K562 (cell line): Measurements from ENCODE around the gene ITPR1. TPM values are rescaled to one million over a fixed set of nuclear protein-coding genes. Genes with fewer than 3 reads are reported as not detected.
"Not testable (repeated sequence)": the region's sequence is repeated elsewhere in the genome, so short reads cannot be mapped to it uniquely, and the experiment has no call there.

ENCODE experiments used
- ATAC-seq: fragments of 200-7000 bp; cut with Tn5 transposase; 3 replicates; pipeline ENCODE4 v1.9.1; 2020; ENCODE audit warnings: moderate library complexity
- BruUV-seq: library from RNA; stranded (reverse); fragments of 400-500 nt; replicated peaks from 2 replicates; lab custom pipeline; 2021; lab: Mats Ljungman, UMichigan
- CTCF ChIA-PET: fragments of 300-600 bp; formaldehyde crosslinking; extraction: SDS; loops from one replicate; lab custom pipeline; 2021; ENCODE audit warnings: low intra/inter-chr PET ratio; lab: Yijun Ruan, JAX
- POLR2A ChIA-PET: fragments of 300-600, 350-650 bp; sonication (Branson Sonifier 250); formaldehyde crosslinking; extraction: SDS; loops from one replicate; lab custom pipeline; 2021; ENCODE audit warnings: antibody characterized with exemption, inconsistent platforms; lab: Yijun Ruan, JAX
- DNase-seq, 4 experiments: peaks; one replicate each; pipeline versions ENCODE4 v3.0.0 to v3.0.0-alpha.2; 2011 to 2018; ENCODE audit warnings: low spot score in 3 of 4, mixed read lengths in 3 of 4; ENCODE audit errors: extremely low read depth in 1 of 4
- FAIRE-seq: peaks from 2 replicates; lab custom pipeline; 2011; peaks lifted over from hg19 to GRCh38; lab: Jason Lieb, UNC
- H2AFZ ChIP-seq: 2 replicates; pipeline ENCODE4 v1.6.0; 2011; ENCODE audit warnings: low read depth, low read length, control low read depth, inconsistent platforms
- H3K27ac ChIP-seq: fragments of 200-600 bp; 3 replicates; pipeline ENCODE4 v1.8.0; 2011; ENCODE audit warnings: low read depth, mild to moderate bottlenecking, control low read depth, inconsistent platforms, low read length, moderate library complexity, mixed read lengths; ENCODE audit errors: extremely low read depth
- H3K27me3 ChIP-seq, 2 experiments: fragments of 300-600 bp in 1 of 2; 2 replicates in 1 of 2; 3 replicates in 1 of 2; pipeline versions ENCODE4 v1.6.0 to v1.8.0; 2011; ENCODE audit warnings: inconsistent platforms in 2 of 2, low read length in 2 of 2, mild to moderate bottlenecking in 1 of 2, mixed read lengths in 1 of 2, moderate library complexity in 1 of 2; ENCODE audit not compliant: control insufficient read depth in 2 of 2, insufficient read depth in 2 of 2
- H3K36me3 ChIP-seq: fragments of 300-600 bp; 3 replicates; pipeline ENCODE4 v1.8.0; 2011; ENCODE audit warnings: mild to moderate bottlenecking, low read length, inconsistent platforms; ENCODE audit not compliant: control insufficient read depth, insufficient read depth
- H3K4me1 ChIP-seq, 2 experiments: fragments of 200-600 bp in 1 of 2; replicated peaks in 1 of 2; 2 replicates in 1 of 2; 3 replicates in 1 of 2; pipeline versions ENCODE4 v1.5.1 to v1.8.0; 2011; ENCODE audit warnings: inconsistent platforms in 2 of 2, low read length in 2 of 2, mild to moderate bottlenecking in 1 of 2, mixed read lengths in 1 of 2, moderate library complexity in 1 of 2; ENCODE audit not compliant: control insufficient read depth in 2 of 2, insufficient read depth in 2 of 2
- H3K4me2 ChIP-seq: 2 replicates; pipeline ENCODE4 v1.6.1; 2011; ENCODE audit warnings: low read length, control low read depth, inconsistent platforms, mixed read lengths; ENCODE audit not compliant: insufficient read depth
- H3K4me3 ChIP-seq: fragments of 200-600 bp; sonication (generic), shearing (Covaris generic); 2 replicates; pipeline ENCODE4 v1.5.1; 2016; ENCODE audit warnings: control low read depth, inconsistent platforms
- H3K79me2 ChIP-seq: fragments of 200-600 bp; 3 replicates; pipeline ENCODE4 v1.8.0; 2011; ENCODE audit warnings: low read length, inconsistent platforms; ENCODE audit not compliant: control insufficient read depth, insufficient read depth
- H3K9ac ChIP-seq, 2 experiments: 2 replicates each; pipeline versions ENCODE4 v1.6.0 to v1.6.1; 2011; ENCODE audit warnings: low read depth in 2 of 2, low read length in 2 of 2, control low read depth in 1 of 2, inconsistent platforms in 1 of 2, mild to moderate bottlenecking in 1 of 2, mixed read lengths in 1 of 2; ENCODE audit not compliant: insufficient read depth in 1 of 2
- H3K9me1 ChIP-seq: one replicate; pipeline ENCODE4 v1.6.0; 2011; ENCODE audit warnings: inconsistent platforms, mild to moderate bottlenecking, low read length, moderate library complexity; ENCODE audit not compliant: control insufficient read depth, insufficient read depth
- H3K9me3 ChIP-seq: replicated peaks from 2 replicates; pipeline ENCODE4 v1.5.1; 2011; ENCODE audit warnings: low read depth, low read length, inconsistent platforms; ENCODE audit not compliant: control insufficient read depth, insufficient read depth
- H4K20me1 ChIP-seq: replicated peaks from 2 replicates; pipeline ENCODE4 v1.6.1; 2011; ENCODE audit warnings: low read length, inconsistent platforms, mixed read lengths; ENCODE audit not compliant: control insufficient read depth, insufficient read depth
- FOXJ2 ChIP-seq: fragments of 200-800 bp; sonication (Bioruptor generic); IDR thresholded peaks from 2 replicates; pipeline ENCODE4 v1.6.1; 2016; ENCODE audit warnings: missing genetic modification characterization, missing compliant biosample characterization
- JUNB ChIP-seq: fragments of 450-650 bp; formaldehyde crosslinking; conservative IDR thresholded peaks from 2 replicates; pipeline ENCODE4 v1.4.0; 2020; ENCODE audit warnings: mild to moderate bottlenecking
- PPARD ChIP-seq: fragments of 250-450 bp; sonication (Bioruptor Pico); IDR thresholded peaks from 2 replicates; pipeline ENCODE4 v1.8.0; 2022; ENCODE audit warnings: inconsistent platforms, mild to moderate bottlenecking, moderate library complexity
- RBM25 ChIP-seq: fragments of 200-400 bp; formaldehyde crosslinking; IDR thresholded peaks from 2 replicates; pipeline ENCODE4 v1.6.1; 2018; ENCODE audit warnings: low read length, low read depth, moderate library complexity; ENCODE audit not compliant: severe bottlenecking
- ZC3H8 ChIP-seq: fragments of 450-650 bp; IDR thresholded peaks from 2 replicates; pipeline ENCODE4 v1.6.1; 2017
- ZNF408 ChIP-seq: fragments of 250-450 bp; sonication (Bioruptor Pico); IDR thresholded peaks from 2 replicates; pipeline ENCODE4 v1.4.0; 2020; ENCODE audit warnings: low read depth, mild to moderate bottlenecking, moderate library complexity
- ZNF76 ChIP-seq: fragments of 250-450 bp; sonication (Bioruptor Pico); IDR thresholded peaks from 2 replicates; pipeline ENCODE4 v1.4.0; 2020; ENCODE audit warnings: mild to moderate bottlenecking, moderate library complexity, borderline replicate concordance
- WGBS: fragments of 100-300 bp; shearing (Covaris generic); methylation state at CpG from one replicate; pipeline ENCODE4 v1.1.6; 2016; ENCODE audit warnings: low coverage, mixed read lengths; ENCODE audit not compliant: insufficient coverage; ENCODE audit errors: missing lambda C conversion rate; 5-methylcytosine and 5-hydroxymethylcytosine counted together
- in situ Hi-C: fragments of 300-500 bp; cut with MboI; formaldehyde crosslinking; loops from 4 replicates; pipeline ENCODE4 v1.15.0; 2018; ENCODE audit warnings: inconsistent platforms, mixed read lengths
- intact Hi-C: fragments of 100-400 bp; cut with micrococcal nuclease; formaldehyde crosslinking; loops from 2 replicates; pipeline ENCODE4 v1.14.2; 2022
- polyA plus RNA-seq, 8 experiments: library from polyadenylated mRNA; depleted of rRNA in 4 of 8; stranded (reverse) in 5 of 8; unstranded in 3 of 8; fragments of >200 nt; fragmentation: Nextera tagmentation in 2 of 8; fragmentation: Illumina TruSeq in 1 of 8; extraction: Ambion mirVana in 2 of 8; extraction: Trizol in 1 of 8; gene quantifications; 2 replicates each; pipeline versions ENCODE4 v1.2.1 to v1.2.3, GENCODE V29; 2011 to 2014; ENCODE audit warnings: inconsistent platforms in 1 of 8, missing spikeins in 1 of 8
- total RNA-seq, 7 experiments: library from RNA; depleted of rRNA in 6 of 7; stranded (reverse); fragments of >200 nt in 6 of 7; fragmentation: Illumina TruSeq in 2 of 7; extraction: Trizol in 2 of 7; gene quantifications; 2 replicates each; pipeline versions ENCODE4 v1.2.1 to v1.2.3, GENCODE V29; 2011 to 2021; ENCODE audit warnings: low replicate concordance in 1 of 7
- TF ChIP-seq, protein P1 (sequence below): fragments of 250-450 bp; sonication (Bioruptor Pico); IDR thresholded peaks from 2 replicates; pipeline ENCODE4 v1.4.0; 2020; ENCODE audit warnings: mild to moderate bottlenecking, moderate library complexity
- TF ChIP-seq, protein P2 (sequence below): fragments of 250-450 bp; sonication (Bioruptor Pico); IDR thresholded peaks from 2 replicates; pipeline ENCODE4 v1.5.0; 2021; ENCODE audit warnings: mild to moderate bottlenecking, moderate library complexity

The ITPR1 gene
- total and polyA plus RNA-seq, 9 of the 15 experiments (the other 6 are each of a cell fraction or from before 2014, with no cell fraction given), result 22.4 to 40.0 (median 27.4) TPM

GRCh38 chr3:4454142-4454541 is 39.0 kb upstream of the ITPR1 start:
- intact Hi-C loops, result no loop called here
- TF ChIP-seq RBM25 (peak; percentile 8), ZC3H8 (no peak)
- Histone ChIP-seq H3K79me2 (no peaks in the 10 kb centered on the region), H4K20me1 (no peaks in the 10 kb centered on the region), H2AFZ (no peak overlapping the region), H3K27me3 (no peaks in the 10 kb centered on the region), H3K4me2 (no peak overlapping the region), H3K4me3 (no peak overlapping the region), H3K27ac (no peak overlapping the region), H3K36me3 (no peaks in the 10 kb centered on the region; the same call in 2 of the 3 replicates), H3K9me3 (no peaks in the 10 kb centered on the region), H3K9me1 (no peaks in the 10 kb centered on the region), H3K4me1 (peaks cover 3 to 4% of the 10 kb centered on the region in 2 experiments; a peak in 3 of 5 replicates), H3K9ac (no peak overlapping the region)
- DNase-seq (no peak), FAIRE-seq (no peak), ATAC-seq (no peak)
- BruUV-seq, result no TSS peak
- ChIA-PET POLR2A (interaction anchor here (1.0 to 1.1 kb wide), 2 partner anchors 8 to 13 kb away, joined by 3 read pairs; partner anchors contain the start of gene SUMF1), CTCF (no interaction called here)
- in situ Hi-C loops, result no loop called here

DNA sequence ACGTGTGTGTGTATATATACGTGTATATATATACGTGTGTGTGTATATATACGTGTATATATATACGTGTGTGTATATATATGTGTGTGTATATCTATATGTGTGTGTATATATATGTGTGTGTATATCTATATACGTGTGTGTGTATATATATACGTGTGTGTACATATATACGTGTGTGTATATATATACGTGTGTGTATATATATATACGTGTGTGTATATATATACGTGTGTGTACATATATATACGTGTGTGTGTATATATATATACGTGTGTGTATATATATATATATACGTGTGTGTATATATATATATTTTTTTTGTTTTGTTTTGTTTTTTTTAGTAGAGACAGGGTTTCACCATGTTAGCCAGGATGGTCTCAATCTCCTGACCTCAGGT is 36.4 kb upstream of the ITPR1 start:
- H3K79me2 ChIP-seq, ATAC-seq, H3K4me1 ChIP-seq, H3K36me3 ChIP-seq, in situ Hi-C loops, H3K9me3 ChIP-seq, H3K9ac ChIP-seq, H3K27ac ChIP-seq, H4K20me1 ChIP-seq, H3K27me3 ChIP-seq, H3K4me2 ChIP-seq, DNase-seq, FAIRE-seq, H2AFZ ChIP-seq, H3K9me1 ChIP-seq, BruUV-seq, POLR2A ChIA-PET, CTCF ChIA-PET, H3K4me3 ChIP-seq, intact Hi-C loops: not testable (repeated sequence)
- 87% methylated on average over 14 of the region's 14 CpGs for WGBS
- 0 out of 2 replicates have a peak, but pooled peaks have one; percentile 37 for TF ChIP-seq JUNB (CRISPR knock-in tag)
- TF ChIP-seq, protein P1, sequence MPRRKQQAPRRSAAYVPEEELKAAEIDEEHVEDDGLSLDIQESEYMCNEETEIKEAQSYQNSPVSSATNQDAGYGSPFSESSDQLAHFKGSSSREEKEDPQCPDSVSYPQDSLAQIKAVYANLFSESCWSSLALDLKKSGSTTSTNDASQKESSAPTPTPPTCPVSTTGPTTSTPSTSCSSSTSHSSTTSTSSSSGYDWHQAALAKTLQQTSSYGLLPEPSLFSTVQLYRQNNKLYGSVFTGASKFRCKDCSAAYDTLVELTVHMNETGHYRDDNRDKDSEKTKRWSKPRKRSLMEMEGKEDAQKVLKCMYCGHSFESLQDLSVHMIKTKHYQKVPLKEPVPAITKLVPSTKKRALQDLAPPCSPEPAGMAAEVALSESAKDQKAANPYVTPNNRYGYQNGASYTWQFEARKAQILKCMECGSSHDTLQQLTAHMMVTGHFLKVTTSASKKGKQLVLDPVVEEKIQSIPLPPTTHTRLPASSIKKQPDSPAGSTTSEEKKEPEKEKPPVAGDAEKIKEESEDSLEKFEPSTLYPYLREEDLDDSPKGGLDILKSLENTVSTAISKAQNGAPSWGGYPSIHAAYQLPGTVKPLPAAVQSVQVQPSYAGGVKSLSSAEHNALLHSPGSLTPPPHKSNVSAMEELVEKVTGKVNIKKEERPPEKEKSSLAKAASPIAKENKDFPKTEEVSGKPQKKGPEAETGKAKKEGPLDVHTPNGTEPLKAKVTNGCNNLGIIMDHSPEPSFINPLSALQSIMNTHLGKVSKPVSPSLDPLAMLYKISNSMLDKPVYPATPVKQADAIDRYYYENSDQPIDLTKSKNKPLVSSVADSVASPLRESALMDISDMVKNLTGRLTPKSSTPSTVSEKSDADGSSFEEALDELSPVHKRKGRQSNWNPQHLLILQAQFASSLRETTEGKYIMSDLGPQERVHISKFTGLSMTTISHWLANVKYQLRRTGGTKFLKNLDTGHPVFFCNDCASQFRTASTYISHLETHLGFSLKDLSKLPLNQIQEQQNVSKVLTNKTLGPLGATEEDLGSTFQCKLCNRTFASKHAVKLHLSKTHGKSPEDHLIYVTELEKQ (CRISPR knock-in tag), result peak; percentile 81
- TF ChIP-seq ZNF76, result 0 out of 2 replicates have a peak, but pooled peaks have one; percentile 77
- peak; percentile 53; the same call in 1 of the 2 replicates for TF ChIP-seq FOXJ2
- peak; percentile 97 for TF ChIP-seq ZNF408 (CRISPR knock-in tag)
- TF ChIP-seq, protein P2, sequence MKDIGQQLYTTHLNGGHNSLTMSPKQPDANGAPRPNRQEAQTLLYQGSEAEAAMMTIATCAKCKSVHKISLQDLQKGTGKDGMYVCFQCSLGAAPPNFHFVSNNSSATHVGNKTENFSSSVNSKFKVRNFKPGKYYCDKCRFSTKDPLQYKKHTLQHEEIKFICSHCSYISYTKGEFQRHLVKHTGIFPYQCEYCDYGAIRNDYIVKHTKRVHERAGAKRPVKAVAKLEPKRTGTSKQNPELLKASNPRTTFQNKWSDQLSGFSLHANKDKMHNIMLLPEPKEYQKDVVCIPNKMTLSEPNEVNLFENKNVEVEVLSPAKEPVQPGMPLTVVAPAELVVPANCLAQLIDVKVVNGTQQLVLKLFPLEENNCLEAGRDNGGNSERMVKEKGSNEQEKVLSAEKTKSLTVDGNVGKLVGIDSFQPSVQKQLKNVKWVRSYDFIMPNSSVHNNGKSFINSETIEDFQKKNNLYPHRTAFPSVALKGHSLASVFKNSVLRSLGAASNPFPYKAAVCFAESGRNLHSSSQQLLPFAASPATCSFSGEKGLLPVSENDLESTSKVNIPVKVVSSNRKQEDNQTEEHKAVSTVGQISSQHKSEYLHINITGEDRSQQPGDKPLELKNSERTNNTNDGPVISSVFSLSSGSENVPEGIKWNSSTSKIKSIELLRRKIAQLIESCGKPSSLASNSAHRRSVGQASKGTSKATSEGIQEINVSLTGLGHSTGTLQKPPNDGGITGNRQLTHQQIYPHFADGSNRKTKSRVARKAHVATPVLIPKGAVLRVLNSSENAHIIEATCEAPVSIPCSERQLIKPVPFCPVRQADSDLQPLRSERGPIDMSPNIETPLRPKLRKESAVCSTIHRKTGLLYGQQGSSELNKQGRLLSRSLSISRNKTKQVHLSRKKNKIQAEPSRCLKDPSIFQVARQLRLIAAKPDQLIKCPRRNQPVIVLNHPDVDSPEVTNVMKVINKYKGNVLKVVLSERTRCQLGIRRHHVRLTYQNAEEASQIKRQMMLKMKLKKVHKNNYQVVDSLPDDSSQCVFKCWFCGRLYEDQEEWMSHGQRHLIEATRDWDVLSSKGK (CRISPR knock-in tag), result 0 out of 2 replicates have a peak, but pooled peaks have one; percentile 38
- TF ChIP-seq PPARD (CRISPR knock-in tag), result peak; percentile 85; the same call in 1 of the 2 replicates
